H1 (cell line): ENCODE results near the gene LEUTX. TPM values are rescaled to one million over a fixed set of nuclear protein-coding genes. Genes with fewer than 3 reads are reported as not detected.

Experiments
- CTCF ChIA-PET: fragments of 300-600 bp; sonication (Branson Sonifier 250); formaldehyde crosslinking; loops from one replicate; lab custom pipeline; 2021; ENCODE audit not compliant: partially characterized antibody; lab: Charles Lee
- POLR2A ChIA-PET: fragments of 300-600 bp; sonication (Branson Sonifier 250); formaldehyde crosslinking; loops from one replicate; lab custom pipeline; 2021; ENCODE audit warnings: inconsistent platforms; ENCODE audit not compliant: partially characterized antibody; lab: Charles Lee
- DNase-seq, 2 experiments: peaks; one replicate each; pipeline versions ENCODE4 v3.0.0 to v3.0.0-alpha.2; 2010 to 2022; ENCODE audit warnings: low spot score in 2 of 2, low read depth in 1 of 2, mixed read lengths in 1 of 2
- FAIRE-seq: peaks from 2 replicates; lab custom pipeline; 2011; peaks lifted over from hg19 to GRCh38; lab: Jason Lieb, UNC
- H2AFZ ChIP-seq: 2 replicates; pipeline ENCODE4 v1.8.1; 2012; ENCODE audit warnings: low read length, inconsistent platforms
- H2AK5ac ChIP-seq: 2 replicates; pipeline ENCODE4 v1.6.1; 2013; ENCODE audit warnings: low read depth, low read length
- H2BK120ac ChIP-seq: replicated peaks from 2 replicates; pipeline ENCODE3; 2013; ENCODE audit warnings: low read depth, low read length, inconsistent platforms
- H2BK12ac ChIP-seq: 2 replicates; pipeline ENCODE4 v1.6.1; 2013; ENCODE audit warnings: low read depth, low read length
- H2BK15ac ChIP-seq: 2 replicates; pipeline ENCODE4 v1.6.1; 2013; ENCODE audit warnings: low read length
- H2BK20ac ChIP-seq: 2 replicates; pipeline ENCODE4 v1.6.1; 2013; ENCODE audit warnings: low read length
- H2BK5ac ChIP-seq: 2 replicates; pipeline ENCODE4 v1.6.1; 2013; ENCODE audit warnings: low read depth, low read length
- H3K14ac ChIP-seq: 2 replicates; pipeline ENCODE4 v1.6.1; 2013; ENCODE audit warnings: inconsistent platforms; ENCODE audit not compliant: insufficient read length
- H3K18ac ChIP-seq: 2 replicates; pipeline ENCODE4 v1.6.1; 2013; ENCODE audit warnings: low read length; ENCODE audit errors: extremely low read depth
- H3K23ac ChIP-seq: 2 replicates; pipeline ENCODE4 v1.6.1; 2013; ENCODE audit warnings: inconsistent platforms; ENCODE audit not compliant: insufficient read length
- H3K23me2 ChIP-seq: 2 replicates; pipeline ENCODE4 v1.6.1; 2013; ENCODE audit warnings: low read depth, low read length
- H3K27ac ChIP-seq: 2 replicates; pipeline ENCODE4 v1.6.1; 2011; ENCODE audit warnings: low read depth, low read length, inconsistent platforms
- H3K27me3 ChIP-seq, 4 experiments: replicated peaks in 1 of 4; 1 replicate in 1 of 4; 2 replicates in 3 of 4; pipeline versions ENCODE4 v1.6.1 to v1.8.1; 2011 to 2013; ENCODE audit warnings: low read length in 3 of 4, mild to moderate bottlenecking in 3 of 4, inconsistent platforms in 2 of 4, mixed read lengths in 2 of 4, moderate library complexity in 1 of 4; ENCODE audit not compliant: control insufficient read depth in 3 of 4, insufficient read depth in 3 of 4; ENCODE audit errors: extremely low read depth in 1 of 4
- H3K36me3 ChIP-seq, 4 experiments: 2 replicates each; pipeline versions ENCODE4 v1.6.1 to v1.8.1; 2011 to 2013; ENCODE audit warnings: mild to moderate bottlenecking in 4 of 4, low read length in 3 of 4, moderate library complexity in 2 of 4, control low read depth in 1 of 4, inconsistent platforms in 1 of 4; ENCODE audit not compliant: insufficient read depth in 4 of 4, control insufficient read depth in 2 of 4
- H3K4ac ChIP-seq: replicated peaks from 2 replicates; pipeline ENCODE3; 2013; ENCODE audit warnings: low read length, low read depth, mixed read lengths, inconsistent platforms; ENCODE audit not compliant: insufficient read length
- H3K4me1 ChIP-seq, 4 experiments: replicated peaks in 1 of 4; 1 replicate in 1 of 4; 2 replicates in 3 of 4; pipeline versions ENCODE4 v1.6.1 to v1.8.1; 2011 to 2013; ENCODE audit warnings: low read length in 3 of 4, inconsistent platforms in 2 of 4, mixed read lengths in 1 of 4; ENCODE audit not compliant: insufficient read depth in 4 of 4, control insufficient read depth in 3 of 4
- H3K4me2 ChIP-seq, 2 experiments: 2 replicates each; pipeline versions ENCODE4 v1.6.1 to v1.8.1; 2011 to 2013; ENCODE audit warnings: low read depth in 2 of 2, low read length in 2 of 2, control low read depth in 1 of 2, inconsistent platforms in 1 of 2, mild to moderate bottlenecking in 1 of 2; ENCODE audit not compliant: insufficient read depth in 1 of 2
- H3K4me3 ChIP-seq, 4 experiments: fragments of 200-600, 300-600 bp in 1 of 4; sonication (generic), shearing (Covaris generic), sonication (Bioruptor Twin) in 1 of 4; 2 replicates each; pipeline versions ENCODE4 v1.5.1 to v1.8.1; 2011 to 2016; ENCODE audit warnings: low read length in 4 of 4, low read depth in 3 of 4, control low read depth in 2 of 4, inconsistent platforms in 2 of 4, mild to moderate bottlenecking in 2 of 4, mixed read lengths in 1 of 4, moderate library complexity in 1 of 4; ENCODE audit not compliant: insufficient read depth in 2 of 4; ENCODE audit errors: extremely low read depth in 1 of 4
- H3K56ac ChIP-seq: replicated peaks from 2 replicates; pipeline ENCODE3; 2013; ENCODE audit warnings: low read depth, mild to moderate bottlenecking, mixed read lengths, low read length, inconsistent platforms; ENCODE audit not compliant: insufficient read length
- H3K79me1 ChIP-seq: 2 replicates; pipeline ENCODE4 v1.6.1; 2013; ENCODE audit warnings: low read depth, low read length, control low read depth
- H3K79me2 ChIP-seq, 2 experiments: 2 replicates each; pipeline versions ENCODE4 v1.6.1 to v1.8.1; 2012 to 2013; ENCODE audit warnings: low read length in 2 of 2, mild to moderate bottlenecking in 2 of 2, inconsistent platforms in 1 of 2; ENCODE audit not compliant: insufficient read depth in 2 of 2, control insufficient read depth in 1 of 2
- H3K9ac ChIP-seq, 4 experiments: replicated peaks in 1 of 4; 1 replicate in 1 of 4; 2 replicates in 3 of 4; pipeline versions ENCODE4 v1.6.1 to v1.8.1; 2011 to 2013; ENCODE audit warnings: low read depth in 3 of 4, low read length in 3 of 4, control low read depth in 2 of 4, mild to moderate bottlenecking in 2 of 4, moderate library complexity in 2 of 4, inconsistent platforms in 1 of 4; ENCODE audit errors: extremely low read depth in 1 of 4
- H3K9me3 ChIP-seq, 2 experiments: 2 replicates each; pipeline versions ENCODE4 v1.6.1 to v1.8.1; 2012 to 2013; ENCODE audit warnings: mild to moderate bottlenecking in 2 of 2, moderate library complexity in 2 of 2, control low read depth in 1 of 2, inconsistent platforms in 1 of 2, low read depth in 1 of 2, low read length in 1 of 2, mixed read lengths in 1 of 2; ENCODE audit not compliant: insufficient read depth in 2 of 2
- H4K20me1 ChIP-seq, 2 experiments: replicated peaks in 1 of 2; 2 replicates each; pipeline versions ENCODE3 to v1.8.1; 2011 to 2013; ENCODE audit warnings: inconsistent platforms in 2 of 2, low read length in 2 of 2, mild to moderate bottlenecking in 1 of 2; ENCODE audit not compliant: insufficient read depth in 2 of 2, control insufficient read depth in 1 of 2
- H4K5ac ChIP-seq: 2 replicates; pipeline ENCODE4 v1.6.1; 2013; ENCODE audit warnings: low read length, low read depth, mixed read lengths, inconsistent platforms; ENCODE audit not compliant: insufficient read length
- H4K8ac ChIP-seq: 2 replicates; pipeline ENCODE4 v1.8.0; 2013; ENCODE audit warnings: mild to moderate bottlenecking, moderate library complexity, low read length, inconsistent platforms; ENCODE audit not compliant: insufficient read depth; ENCODE audit errors: extremely low read depth
- H4K91ac ChIP-seq: replicated peaks from 2 replicates; pipeline ENCODE3; 2013; ENCODE audit warnings: low read length, mixed read lengths, inconsistent platforms; ENCODE audit not compliant: insufficient read length
- BACH1 ChIP-seq: IDR thresholded peaks from 2 replicates; pipeline ENCODE4 v1.6.1; 2012; ENCODE audit warnings: low read length, improper control_type of control experiment
- CTBP2 ChIP-seq: IDR thresholded peaks from 2 replicates; pipeline ENCODE4 v1.7.0; 2011; ENCODE audit warnings: borderline replicate concordance, mild to moderate bottlenecking, moderate library complexity, mixed read lengths, low read length; ENCODE audit not compliant: insufficient read depth, insufficient read length
- FOSL1 ChIP-seq: IDR thresholded peaks from 2 replicates; pipeline ENCODE4 v1.6.1; 2011; ENCODE audit warnings: mild to moderate bottlenecking, low read depth, low read length, moderate library complexity; ENCODE audit not compliant: insufficient read depth
- JUN ChIP-seq: IDR thresholded peaks from 2 replicates; pipeline ENCODE4 v1.6.1; 2011; ENCODE audit warnings: low read depth, mild to moderate bottlenecking, improper control_type of control experiment, low read length
- RFX5 ChIP-seq: IDR thresholded peaks from 2 replicates; pipeline ENCODE4 v1.6.1; 2011; ENCODE audit warnings: low read depth, low read length, improper control_type of control experiment, borderline replicate concordance
- TAF7 ChIP-seq: optimal IDR thresholded peaks from 2 replicates; pipeline ENCODE3; 2011; ENCODE audit warnings: low read depth, mild to moderate bottlenecking, inconsistent platforms, low read length, moderate library complexity, borderline replicate concordance
- TEAD4 ChIP-seq: IDR thresholded peaks from 2 replicates; pipeline ENCODE4 v1.6.1; 2012; ENCODE audit warnings: low read depth, low read length, inconsistent platforms, mixed read lengths
- WGBS, 2 experiments: shearing (Covaris generic) in 1 of 2; methylation state at CpG; one replicate each; pipeline versions ENCODE4 v1.1.6 to v1.1.7; 2013 to 2015; ENCODE audit warnings: low lambda C conversion rate in 2 of 2, mixed read lengths in 2 of 2, inconsistent platforms in 1 of 2, low coverage in 1 of 2, missing lambda C conversion rate in 1 of 2; ENCODE audit not compliant: insufficient replicate concordance in 2 of 2, insufficient coverage in 1 of 2, insufficient read length in 1 of 2; ENCODE audit errors: extremely low coverage in 1 of 2, missing lambda C conversion rate in 1 of 2; 5-methylcytosine and 5-hydroxymethylcytosine counted together
- polyA plus RNA-seq, 7 experiments: library from polyadenylated mRNA; depleted of rRNA in 3 of 7; stranded (reverse) in 5 of 7; unstranded in 2 of 7; fragments of >200 nt in 5 of 7; fragments of 200-250 nt in 2 of 7; gene quantifications; 1 replicate in 5 of 7; 2 replicates in 1 of 7; 4 replicates in 1 of 7; pipeline versions ENCODE4 v1.2.1 to v1.2.3, GENCODE V29; 2011 to 2013; ENCODE audit warnings: missing spikeins in 2 of 7, mixed read lengths in 2 of 7
- total RNA-seq: library from RNA; stranded (reverse); fragmentation: NEBNext Ultra II Directional; extraction: Animal tissue kit (Norgen Biotek cat#: 25700); gene quantifications from 2 replicates; pipeline ENCODE4 v1.2.1, GENCODE V29; 2021

Gene LEUTX
- total and polyA plus RNA-seq, 2 of the 8 experiments (the other 6 are each of a cell fraction or from before 2014, with no cell fraction given), result not detected

DNA sequence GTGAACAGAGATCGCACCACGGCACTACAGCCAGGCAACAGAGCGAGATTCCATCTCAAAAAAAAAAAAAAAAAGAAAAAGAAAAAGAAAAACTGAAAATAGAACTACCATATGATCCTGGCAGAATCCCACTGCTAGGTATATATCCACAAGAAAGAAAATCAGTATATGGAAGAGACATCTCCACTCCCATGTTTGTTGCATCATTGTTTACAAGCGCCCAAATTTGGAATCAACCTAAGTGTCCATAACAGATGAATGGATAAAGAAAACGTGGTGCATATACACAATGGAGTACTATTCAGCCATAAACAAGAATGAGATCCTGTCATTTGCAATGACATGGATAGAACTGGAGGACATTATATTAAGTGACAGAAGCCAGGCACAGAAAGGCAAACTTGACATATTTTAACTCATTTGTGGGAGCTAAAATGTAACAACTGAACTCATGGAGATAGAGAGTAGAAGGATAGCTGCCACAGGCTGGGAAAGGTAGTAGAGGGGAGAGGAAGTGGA, 29.3 kb downstream of the LEUTX start:
- Histone ChIP-seq H2BK120ac (no peak overlapping the region), H2BK5ac (no peak overlapping the region), H4K5ac (no peak overlapping the region), H3K36me3 (no peaks in the 10 kb centered on the region), H3K56ac (no peak overlapping the region), H3K23ac (no peak overlapping the region), H3K4me3 (no peak overlapping the region), H3K9ac (no peak overlapping the region), H2BK12ac (no peak overlapping the region), H3K18ac (no peak overlapping the region), H2AK5ac (no peak overlapping the region), H2AFZ (no peak overlapping the region), H4K91ac (no peak overlapping the region), H3K79me2 (no peaks in the 10 kb centered on the region), H3K9me3 (0 out of 4 replicates have a peak, but pooled peaks cover 0 to 3% of the 10 kb centered on the region in 2 experiments), H3K27me3 (peaks cover 0 to 2% (median 0%) of the 10 kb centered on the region in 4 experiments; a peak in 1 of 7 replicates), H3K4ac (no peak overlapping the region), H3K79me1 (no peaks in the 10 kb centered on the region), H3K23me2 (no peaks in the 10 kb centered on the region; the same call in 1 of the 2 replicates), H3K27ac (no peak overlapping the region), H2BK15ac (no peak overlapping the region), H3K4me1 (peaks cover 0 to 4% (median 0%) of the 10 kb centered on the region in 4 experiments; a peak in 3 of 7 replicates), H4K20me1 (peaks cover 0 to 3% of the 10 kb centered on the region in 2 experiments)
- ChIA-PET CTCF (interaction anchor here (2.1 to 10.5 kb wide), 3 partner anchors 16 to 134 kb away, joined by 8 to 75 read pairs (median 12); no protein-coding TSS in a partner anchor), POLR2A (no interaction called here)
- FAIRE-seq (no peak), DNase-seq (no peak)
- whole genome bisulfite sequencing, 2 experiments, result 70% methylated on average over 5 of the region's 5 CpGs; no CpG with 5 or more reads in 1 of the 2 experiments
- TF ChIP-seq CTBP2, result no peak
- TF ChIP-seq TEAD4, result no peak
- no peak for TF ChIP-seq FOSL1
- TF ChIP-seq BACH1, result no peak
- no peak for TF ChIP-seq TAF7
- TF ChIP-seq JUN, result no peak
- TF ChIP-seq RFX5, result no peak
- TF ChIP-seq, all 59 proteins: peak for 0
- Histone ChIP-seq H2BK20ac (no peak overlapping the region), H3K4me2 (no peak overlapping the region), H3K14ac (no peak overlapping the region), H4K8ac (no peak overlapping the region)
